ENCODE measurements around the gene THSD7A. TPM values are rescaled to one million over a fixed set of nuclear protein-coding genes. Genes with fewer than 3 reads are reported as not detected.

The THSD7A gene
- total and polyA plus RNA-seq, 9 of the 15 experiments (the other 6 are each of a cell fraction or from before 2014, with no cell fraction given) = 0.01 to 0.02 TPM; not detected in 7

- TF ChIP-seq ATF2 (CRISPR knock-in tag; IDR thresholded peaks at IDR 0.05) (no peak), ZNF561 (CRISPR knock-in tag; conservative IDR thresholded peaks at IDR 0.05) (no peak), MTF1 (CRISPR knock-in tag; IDR thresholded peaks at IDR 0.05; ENCODE audit: borderline replicate concordance) (no peak)
Observed at GRCh38 chr7:11541330-11541729, 290.7 kb downstream of the THSD7A start (continued).

DNA sequence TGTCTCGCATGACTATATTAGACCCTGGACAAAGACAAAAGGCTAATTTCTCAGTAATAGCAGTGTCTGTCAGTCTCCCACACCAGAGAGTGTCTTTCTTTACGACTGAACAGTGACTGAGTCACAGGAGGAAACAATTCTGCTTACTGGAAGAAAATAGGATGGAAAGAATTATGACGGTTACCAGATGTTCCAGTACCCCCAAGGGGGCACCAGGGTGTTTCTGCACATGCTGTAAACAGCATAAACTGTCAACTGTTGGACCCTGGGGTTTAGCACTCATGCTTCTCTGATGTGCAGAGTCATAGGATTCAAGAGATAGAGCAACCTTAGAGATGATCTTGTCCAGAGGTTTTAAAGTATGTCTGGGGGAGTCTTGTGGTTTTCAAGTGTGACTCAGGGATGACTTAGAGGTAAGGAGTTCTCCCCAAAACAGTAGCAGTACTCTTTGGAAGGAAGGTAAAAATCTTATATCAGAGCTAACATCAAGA is 291.7 kb downstream of the THSD7A start:
- Histone ChIP-seq H3K79me2 (ENCODE audit: control insufficient read depth, insufficient read depth, low read length) (no peaks in the 10 kb centered on the region), H2AFZ (ENCODE audit: low read depth, low read length) (no peak overlapping the region), H3K36me3 (ENCODE audit: control insufficient read depth, insufficient read depth, low read length) (no peaks in the 10 kb centered on the region), H3K9me3 (replicated peaks; ENCODE audit: control insufficient read depth, insufficient read depth, low read depth, low read length) (no peaks in the 10 kb centered on the region), H3K9ac (ENCODE audit: insufficient read depth in 1 of 2, low read depth in 2 of 2, low read length in 2 of 2) (no peak overlapping the region), H3K27ac (ENCODE audit: extremely low read depth, low read depth, low read length) (no peak overlapping the region), H3K4me1 (replicated peaks in 1 of 2; ENCODE audit: control insufficient read depth in 2 of 2, insufficient read depth in 2 of 2, low read length in 2 of 2) (no peaks in the 10 kb centered on the region), H3K4me2 (ENCODE audit: insufficient read depth, low read length) (no peak overlapping the region), H4K20me1 (replicated peaks; ENCODE audit: control insufficient read depth, insufficient read depth, low read length) (no peaks in the 10 kb centered on the region), H3K27me3 (ENCODE audit: control insufficient read depth in 2 of 2, insufficient read depth in 2 of 2, low read length in 2 of 2) (no peaks in the 10 kb centered on the region), H3K9me1 (ENCODE audit: control insufficient read depth, insufficient read depth, low read length) (no peaks in the 10 kb centered on the region), H3K4me3 (no peak overlapping the region)
- in situ Hi-C loops (cut with MboI) (no loop called here), intact Hi-C loops (cut with micrococcal nuclease) (no loop called here)
- ChIA-PET POLR2A (no interaction called here), CTCF (ENCODE audit: low intra/inter-chr PET ratio) (no interaction called here)
- ATAC-seq (no peak), DNase-seq (ENCODE audit: extremely low read depth in 1 of 4, low spot score in 3 of 4) (no peak), FAIRE-seq (no peak)
- BruUV-seq (replicated peaks) = no TSS peak
- TF ChIP-seq ZNF282 (CRISPR knock-in tag; IDR thresholded peaks at IDR 0.05) (no peak), NCOA6 (IDR thresholded peaks at IDR 0.05) (no peak), RBM34 (IDR thresholded peaks at IDR 0.05; ENCODE audit: borderline replicate concordance, insufficient read depth, low read length) (no peak)
- WGBS (ENCODE audit: insufficient coverage, low coverage, missing lambda C conversion rate) = 0% methylated on average over 3 of the region's 3 CpGs
